ENCODE data around the gene CIAO1. TPM values are rescaled to one million over a fixed set of nuclear protein-coding genes. Genes with fewer than 3 reads are reported as not detected.
A peak's percentile ranks its signal among the peaks of the same experiment; 100 is the strongest.

Gene CIAO1
- total RNA-seq, 2 donors from 2014 or later = 50.0 to 52.7 TPM

- no peak for ATAC-seq
- intact Hi-C loops (cut with DNase I) = no loop called here
- DNase-seq = no peak
These were observed 51.6 kb downstream of the CIAO1 start for GRCh38 chr2:96317584-96317997.

GRCh38 chr2:96318723-96319122, 52.7 kb downstream of the CIAO1 start:
- DNase-seq (no peak), ATAC-seq (no peak)
- intact Hi-C loops (cut with DNase I) = no loop called here

- intact Hi-C loops (cut with DNase I) = no loop called here
- ATAC-seq = no peak
- DNase-seq = no peak
These were observed 53.4 kb downstream of the CIAO1 start for GRCh38 chr2:96319396-96319795.

GRCh38 chr2:96320326-96320725, 54.3 kb downstream of the CIAO1 start:
- ATAC-seq = no peak
- intact Hi-C loops (cut with DNase I) = no loop called here
- no peak for DNase-seq

- peak; percentile 49 to 53 for ATAC-seq
- peak; percentile 53 for DNase-seq
- intact Hi-C loops (cut with DNase I) = no loop called here
These were observed 55.0 kb downstream of the CIAO1 start for GRCh38 chr2:96320728-96321622.

Other genes with a start within 250 kb of the CIAO1 start
- gene GPAT2, start 231.3 kb upstream of the CIAO1 start, total RNA-seq = 1 to 10 TPM; 6.8 to 8.3 TPM
- gene ADRA2B, start 149.7 kb upstream of the CIAO1 start, total RNA-seq = 1 to 10 TPM; 1.6 to 2.3 TPM
- not detected for gene ASTL, start 127.7 kb upstream of the CIAO1 start, total RNA-seq
- gene DUSP2, start 120.8 kb upstream of the CIAO1 start, total RNA-seq = 1 to 10 TPM; 1.6 to 2.4 TPM
- gene STARD7, start 57.4 kb upstream of the CIAO1 start, total RNA-seq = 100 to 1,000 TPM; 135 to 185 TPM
- gene TMEM127, start 228 bp upstream of the CIAO1 start, total RNA-seq = 10 to 100 TPM; 64.4 to 86.6 TPM
- gene SNRNP200, start 39.3 kb downstream of the CIAO1 start, total RNA-seq = 10 to 100 TPM; 51.6 to 61.5 TPM
- gene ITPRIPL1, start 59.1 kb downstream of the CIAO1 start, total RNA-seq = 1 to 10 TPM; 1.4 to 2.1 TPM
- gene NCAPH, start 69.5 kb downstream of the CIAO1 start, total RNA-seq = 1 to 10 TPM in 1 of 2 donors, under 1 TPM in 1; 0.42 to 2.9 TPM
- gene NEURL3, start 239.1 kb downstream of the CIAO1 start, total RNA-seq = under 1 TPM in 1 of 2 donors, not detected in 1; 0.31 TPM